ENCODE results near the gene DCTN2.

DNA sequence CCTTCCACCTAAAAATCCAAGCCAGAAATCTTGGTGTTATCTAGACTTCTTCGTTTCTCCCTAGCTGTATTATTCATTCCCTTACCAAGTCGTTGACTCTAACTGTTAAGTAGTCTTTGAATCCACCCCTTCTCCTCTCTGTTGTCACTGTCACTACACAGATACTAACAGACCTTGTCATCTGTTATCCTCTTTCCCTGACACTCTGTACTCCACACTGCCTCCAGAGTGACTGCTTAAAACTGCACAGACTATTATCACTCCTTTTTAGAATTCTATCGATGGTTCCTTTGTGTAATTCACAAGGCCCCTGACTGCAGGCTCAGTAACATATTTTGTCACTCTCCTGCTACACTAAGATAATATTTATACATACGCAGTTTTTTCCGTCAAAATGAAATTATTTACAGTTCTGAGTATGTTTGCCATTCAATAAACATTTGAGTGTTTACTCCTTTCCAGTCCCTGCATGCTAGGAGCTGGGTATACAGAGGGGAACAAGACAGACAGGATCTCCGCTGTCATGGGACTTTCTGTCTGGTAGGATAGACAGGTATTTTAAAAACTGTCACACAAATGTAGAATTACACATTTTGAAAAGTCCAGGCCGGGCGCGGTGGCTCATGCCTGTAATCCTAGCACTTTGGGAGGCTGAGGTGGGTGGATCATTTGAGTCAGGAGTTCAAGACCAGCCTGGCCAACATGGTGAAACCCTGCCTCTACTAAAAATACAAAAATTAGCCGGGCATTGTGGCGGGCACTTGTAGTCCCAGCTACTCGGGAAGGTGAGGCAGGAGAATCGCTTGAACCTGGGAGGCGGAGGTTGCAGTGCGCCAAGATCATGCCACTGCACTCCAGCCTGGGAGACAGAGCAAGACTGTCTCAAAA, 55.4 kb downstream of the DCTN2 start:
- TF ChIP-seq CTCF (IDR thresholded peaks at IDR 0.05) (no peak), POLR2A (IDR thresholded peaks at IDR 0.05; ENCODE audit: low read depth) (no peak), EP300 (IDR thresholded peaks at IDR 0.05) (no peak)
